Measurements from ENCODE around the gene AQR.

DNA sequence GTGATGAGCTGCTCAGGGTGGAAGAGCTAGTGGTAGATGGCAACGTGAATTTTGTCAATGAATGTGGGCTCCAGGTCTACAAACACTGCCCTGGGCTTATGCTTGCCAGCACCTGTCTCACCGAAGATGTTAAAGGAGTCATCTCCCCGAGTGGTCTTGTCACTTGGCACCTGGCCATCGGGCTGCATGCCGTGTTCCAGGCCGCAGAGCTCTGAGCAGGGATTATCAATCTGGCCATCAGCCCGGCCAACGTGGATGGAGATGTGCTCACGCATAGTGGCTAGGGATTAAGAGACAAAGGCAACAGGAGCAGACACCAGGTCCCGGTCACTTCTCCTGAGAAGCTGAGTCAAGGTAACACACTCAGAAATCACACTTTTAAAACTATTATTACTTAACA, 119.4 kb downstream of the AQR start:
- TF ChIP-seq, protein P1, sequence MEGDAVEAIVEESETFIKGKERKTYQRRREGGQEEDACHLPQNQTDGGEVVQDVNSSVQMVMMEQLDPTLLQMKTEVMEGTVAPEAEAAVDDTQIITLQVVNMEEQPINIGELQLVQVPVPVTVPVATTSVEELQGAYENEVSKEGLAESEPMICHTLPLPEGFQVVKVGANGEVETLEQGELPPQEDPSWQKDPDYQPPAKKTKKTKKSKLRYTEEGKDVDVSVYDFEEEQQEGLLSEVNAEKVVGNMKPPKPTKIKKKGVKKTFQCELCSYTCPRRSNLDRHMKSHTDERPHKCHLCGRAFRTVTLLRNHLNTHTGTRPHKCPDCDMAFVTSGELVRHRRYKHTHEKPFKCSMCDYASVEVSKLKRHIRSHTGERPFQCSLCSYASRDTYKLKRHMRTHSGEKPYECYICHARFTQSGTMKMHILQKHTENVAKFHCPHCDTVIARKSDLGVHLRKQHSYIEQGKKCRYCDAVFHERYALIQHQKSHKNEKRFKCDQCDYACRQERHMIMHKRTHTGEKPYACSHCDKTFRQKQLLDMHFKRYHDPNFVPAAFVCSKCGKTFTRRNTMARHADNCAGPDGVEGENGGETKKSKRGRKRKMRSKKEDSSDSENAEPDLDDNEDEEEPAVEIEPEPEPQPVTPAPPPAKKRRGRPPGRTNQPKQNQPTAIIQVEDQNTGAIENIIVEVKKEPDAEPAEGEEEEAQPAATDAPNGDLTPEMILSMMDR (IDR thresholded peaks at IDR 0.05), result no peak
- no peak for TF ChIP-seq POLR2A (IDR thresholded peaks at IDR 0.05)
